GM23248 (cell line): ENCODE data around the gene SCNM1.

Experiments
- EZH2 ChIP-seq: fragments of 200-600 bp; sonication (generic); IDR thresholded peaks from 2 replicates; pipeline ENCODE4 v1.6.1; 2018; ENCODE audit warnings: antibody characterized with exemption, mild to moderate bottlenecking; ENCODE audit not compliant: insufficient read depth, poor library complexity, severe bottlenecking
- EZH2phosphoT487 ChIP-seq: fragments of 200-600 bp; sonication (generic); IDR thresholded peaks from 2 replicates; pipeline ENCODE4 v1.6.1; 2018; ENCODE audit warnings: antibody characterized with exemption, moderate library complexity, mild to moderate bottlenecking, low read depth; ENCODE audit not compliant: insufficient read depth

GRCh38 chr1:151143057-151143435, 22.9 kb upstream of the SCNM1 start:
- TF ChIP-seq EZH2phosphoT487 (no peak), EZH2 (no peak)
